Upper lobe of left lung (tissue), 4 donors: ENCODE results near the gene SYCE3.

Experiments
- CTCF ChIP-seq, 6 experiments: fragments of 450-650 bp in 4 of 6; fragments of 200-600 bp in 2 of 6; sonication (generic) in 2 of 6; IDR thresholded peaks; one replicate each; pipeline ENCODE4 v1.5.1; 2016 to 2019; ENCODE audit warnings: antibody characterized with exemption in 6 of 6
- EP300 ChIP-seq, 4 donors: sonication (generic); formaldehyde crosslinking; IDR thresholded peaks; one replicate each; pipeline ENCODE4 v1.5.1; 2017; ENCODE audit warnings: antibody characterized with exemption in 4 of 4, control low read depth in 2 of 4
- POLR2A ChIP-seq, 4 donors: fragments of 450-650 bp; IDR thresholded peaks; one replicate each; pipeline ENCODE4 v1.5.1; 2016 to 2017; ENCODE audit warnings: antibody characterized with exemption in 4 of 4, mild to moderate bottlenecking in 2 of 4
- POLR2AphosphoS5 ChIP-seq, 2 donors: sonication (generic); formaldehyde crosslinking; IDR thresholded peaks; one replicate each; pipeline ENCODE4 v1.5.1; 2017; ENCODE audit warnings: antibody characterized with exemption in 2 of 2

DNA sequence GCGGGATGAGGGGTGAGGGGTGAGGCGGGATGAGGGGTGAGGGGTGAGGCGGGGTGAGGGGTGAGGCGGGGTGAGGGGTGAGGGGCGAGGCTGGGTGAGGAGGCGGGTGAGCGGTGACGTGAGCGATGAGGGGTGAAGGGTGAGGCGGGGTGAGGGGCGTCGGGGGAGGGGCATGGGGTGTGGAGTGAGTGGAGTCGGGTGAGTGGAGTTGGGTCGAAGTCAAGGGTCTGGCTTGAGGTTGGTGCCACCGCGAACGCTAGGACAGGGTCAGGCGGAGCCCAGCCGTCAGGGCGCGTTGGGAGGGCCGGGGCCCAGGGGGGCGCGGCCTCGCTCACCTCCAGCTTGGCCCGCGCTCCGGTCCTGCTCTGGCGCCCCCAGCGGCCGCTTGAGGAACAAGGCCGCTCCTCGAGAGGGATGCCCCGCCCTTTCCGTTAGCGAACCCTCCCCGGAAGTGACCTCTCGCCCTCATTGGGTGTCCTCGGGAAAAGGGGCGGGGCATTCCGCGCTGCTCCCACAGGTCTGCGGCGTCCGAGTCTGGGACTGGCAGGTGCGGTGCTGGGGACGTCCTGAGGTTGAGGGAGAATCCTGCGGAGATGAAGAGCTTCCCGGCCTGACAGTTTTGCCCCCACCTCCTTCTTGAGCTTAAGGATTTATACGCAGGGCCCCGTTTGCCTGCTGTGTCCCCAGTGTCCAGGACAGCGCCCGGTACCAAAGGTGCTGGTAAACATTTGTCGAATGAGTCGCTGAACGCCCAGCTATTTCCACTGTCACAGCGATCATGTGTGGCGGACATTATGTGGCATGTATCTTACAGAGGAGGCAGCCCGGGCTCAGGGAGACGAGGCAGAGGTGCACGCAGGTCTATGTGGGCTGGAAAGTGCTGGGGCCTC, at the start of gene SYCE3:
- TF ChIP-seq CTCF (IDR thresholded peaks at IDR 0.05) = peak; percentile 98 to 99 (median 99)
- peak; percentile 64 to 87 for TF ChIP-seq POLR2AphosphoS5 (IDR thresholded peaks at IDR 0.05)
- no peak for TF ChIP-seq EP300 (IDR thresholded peaks at IDR 0.05)
- TF ChIP-seq POLR2A (IDR thresholded peaks at IDR 0.05) = peak in 3 of 4 donors; percentile 41 to 89 (median 56)
